ENCODE data around the gene CCDC92.

Gene CCDC92

DNA sequence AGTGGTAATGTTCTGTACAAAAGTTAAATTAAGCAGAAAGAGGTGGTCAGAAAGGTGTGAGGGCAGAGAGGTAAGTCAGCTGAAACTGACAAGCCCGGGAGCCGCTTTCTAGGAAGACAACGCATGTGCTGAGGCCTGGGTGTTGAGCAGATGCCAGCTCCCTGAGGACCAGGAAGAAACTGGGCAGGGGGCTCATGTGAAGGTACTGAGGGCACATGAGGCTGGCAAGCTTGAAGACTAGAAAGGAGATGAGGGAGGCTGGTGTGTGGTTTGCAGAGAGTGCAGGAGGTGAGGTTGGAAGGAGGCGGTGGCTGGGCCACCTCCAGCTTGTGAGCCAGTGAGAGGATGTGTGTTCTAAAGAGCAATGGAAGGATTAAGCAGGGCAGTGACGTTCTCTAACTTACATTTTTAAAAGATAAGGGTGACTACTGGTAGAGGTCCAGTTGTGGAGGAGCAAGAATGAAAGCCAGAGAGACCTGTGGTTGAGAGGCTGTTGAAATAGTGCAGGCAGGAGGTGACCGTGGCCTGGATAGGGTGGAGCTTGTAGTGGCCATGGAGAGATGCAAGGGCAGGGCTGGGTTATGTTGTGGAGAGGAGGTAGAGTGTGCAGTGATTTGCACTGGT, 29.5 kb upstream of the CCDC92 start:
- Histone ChIP-seq H2AFZ (ENCODE audit: low read length) (no peak overlapping the region), H3F3A (ENCODE audit: insufficient read depth, low read length) (peaks cover 11% of the 10 kb centered on the region), H3K4me2 (ENCODE audit: low read depth, low read length) (no peak overlapping the region), H3K4me3 (ENCODE audit: low read length) (no peak overlapping the region), H3K9me3 (replicated peaks; ENCODE audit: insufficient read depth, low read length) (no peaks in the 10 kb centered on the region), H4K20me1 (ENCODE audit: insufficient read depth, low read length) (no peaks in the 10 kb centered on the region), H3K9me2 (replicated peaks; ENCODE audit: insufficient read depth, low read length) (no peaks in the 10 kb centered on the region), H3K27ac (ENCODE audit: low read length) (no peak overlapping the region), H3K4me1 (ENCODE audit: low read length) (peaks cover 15% of the 10 kb centered on the region), H3K36me3 (replicated peaks; ENCODE audit: insufficient read depth, low read length) (no peaks in the 10 kb centered on the region), H3K27me3 (replicated peaks; ENCODE audit: insufficient read depth, low read length) (no peaks in the 10 kb centered on the region), H3K9ac (ENCODE audit: low read length) (no peak overlapping the region), H3K79me2 (ENCODE audit: low read length) (peaks cover 8% of the 10 kb centered on the region)
- no peak for TF ChIP-seq EZH2 (optimal IDR thresholded peaks at IDR 0.05; ENCODE audit: low read depth, low read length)
- TF ChIP-seq, protein P1, sequence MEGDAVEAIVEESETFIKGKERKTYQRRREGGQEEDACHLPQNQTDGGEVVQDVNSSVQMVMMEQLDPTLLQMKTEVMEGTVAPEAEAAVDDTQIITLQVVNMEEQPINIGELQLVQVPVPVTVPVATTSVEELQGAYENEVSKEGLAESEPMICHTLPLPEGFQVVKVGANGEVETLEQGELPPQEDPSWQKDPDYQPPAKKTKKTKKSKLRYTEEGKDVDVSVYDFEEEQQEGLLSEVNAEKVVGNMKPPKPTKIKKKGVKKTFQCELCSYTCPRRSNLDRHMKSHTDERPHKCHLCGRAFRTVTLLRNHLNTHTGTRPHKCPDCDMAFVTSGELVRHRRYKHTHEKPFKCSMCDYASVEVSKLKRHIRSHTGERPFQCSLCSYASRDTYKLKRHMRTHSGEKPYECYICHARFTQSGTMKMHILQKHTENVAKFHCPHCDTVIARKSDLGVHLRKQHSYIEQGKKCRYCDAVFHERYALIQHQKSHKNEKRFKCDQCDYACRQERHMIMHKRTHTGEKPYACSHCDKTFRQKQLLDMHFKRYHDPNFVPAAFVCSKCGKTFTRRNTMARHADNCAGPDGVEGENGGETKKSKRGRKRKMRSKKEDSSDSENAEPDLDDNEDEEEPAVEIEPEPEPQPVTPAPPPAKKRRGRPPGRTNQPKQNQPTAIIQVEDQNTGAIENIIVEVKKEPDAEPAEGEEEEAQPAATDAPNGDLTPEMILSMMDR (IDR thresholded peaks at IDR 0.05; ENCODE audit: low read length), result no peak
- TF ChIP-seq EZH2phosphoT487 (IDR thresholded peaks at IDR 0.05; ENCODE audit: low read length), result no peak
- DNase-seq, result no peak

DNA sequence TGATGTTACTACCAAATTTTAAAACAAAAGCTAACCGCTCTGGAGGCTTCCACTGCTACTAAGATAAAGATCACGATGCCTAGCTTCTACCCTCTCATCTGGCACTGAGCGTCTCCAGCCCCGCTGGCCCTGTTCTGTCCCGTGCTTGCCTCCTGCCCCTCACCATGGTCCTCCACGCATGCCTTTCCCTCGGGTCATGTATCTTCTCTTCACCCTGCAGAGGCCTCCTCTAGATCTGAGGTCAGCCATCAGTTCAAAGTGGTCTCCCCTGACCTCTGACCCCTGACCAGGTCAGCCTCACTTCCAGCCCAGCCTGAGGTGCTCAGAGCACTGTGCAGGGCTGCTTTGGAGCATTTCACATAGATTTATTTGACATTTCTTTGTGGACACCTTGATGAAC, 28.7 kb upstream of the CCDC92 start:
- Histone ChIP-seq H3K9me2 (replicated peaks; ENCODE audit: insufficient read depth, low read length) (no peaks in the 10 kb centered on the region), H3K27me3 (replicated peaks; ENCODE audit: insufficient read depth, low read length) (no peaks in the 10 kb centered on the region), H3K4me3 (ENCODE audit: low read length) (no peak overlapping the region), H3K36me3 (replicated peaks; ENCODE audit: insufficient read depth, low read length) (no peaks in the 10 kb centered on the region), H2AFZ (ENCODE audit: low read length) (no peak overlapping the region), H3K79me2 (ENCODE audit: low read length) (peaks cover 3% of the 10 kb centered on the region; the same call in 1 of the 2 replicates), H3F3A (ENCODE audit: insufficient read depth, low read length) (peaks cover 9% of the 10 kb centered on the region), H3K9me3 (replicated peaks; ENCODE audit: insufficient read depth, low read length) (no peaks in the 10 kb centered on the region), H4K20me1 (ENCODE audit: insufficient read depth, low read length) (no peaks in the 10 kb centered on the region), H3K4me2 (ENCODE audit: low read depth, low read length) (no peak overlapping the region), H3K27ac (ENCODE audit: low read length) (no peak overlapping the region), H3K4me1 (ENCODE audit: low read length) (peaks cover 10% of the 10 kb centered on the region), H3K9ac (ENCODE audit: low read length) (no peak overlapping the region)
- DNase-seq, result no peak
- no peak for TF ChIP-seq EZH2phosphoT487 (IDR thresholded peaks at IDR 0.05; ENCODE audit: low read length)
- TF ChIP-seq, protein P1 (IDR thresholded peaks at IDR 0.05; ENCODE audit: low read length), result no peak

DNA sequence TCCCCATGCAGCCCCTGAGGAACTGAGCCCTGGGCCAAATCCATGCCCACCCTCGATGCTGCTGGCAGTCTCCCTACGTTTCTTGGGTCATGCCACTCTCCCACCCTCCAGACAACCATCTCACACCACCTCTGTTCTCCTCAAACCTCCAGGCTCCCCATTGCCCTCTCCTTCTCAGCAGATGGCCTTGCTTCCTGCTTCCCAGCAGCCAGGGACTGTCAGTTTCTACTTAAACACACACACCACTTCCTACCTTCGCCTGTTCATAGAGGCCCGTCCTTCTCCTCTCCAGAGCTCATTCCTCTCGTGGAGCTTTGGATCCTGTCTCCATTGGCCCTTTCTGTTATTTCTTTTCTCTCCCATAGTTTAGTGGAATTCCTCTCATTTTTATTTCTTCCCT, 27.5 kb upstream of the CCDC92 start:
- H3K4me2 ChIP-seq (ENCODE audit: low read depth, low read length), result no peak overlapping the region
- no peaks in the 10 kb centered on the region for H3K36me3 ChIP-seq (replicated peaks; ENCODE audit: insufficient read depth, low read length)
- no peak for DNase-seq
- H3K4me3 ChIP-seq (ENCODE audit: low read length), result no peak overlapping the region
- no peaks in the 10 kb centered on the region for H3K9me2 ChIP-seq (replicated peaks; ENCODE audit: insufficient read depth, low read length)
- H3K79me2 ChIP-seq (ENCODE audit: low read length), result peaks cover 9% of the 10 kb centered on the region
- TF ChIP-seq EZH2phosphoT487 (IDR thresholded peaks at IDR 0.05; ENCODE audit: low read length) (no peak), EZH2 (optimal IDR thresholded peaks at IDR 0.05; ENCODE audit: low read depth, low read length) (no peak)
- TF ChIP-seq, protein P1 (IDR thresholded peaks at IDR 0.05; ENCODE audit: low read length), result no peak
- no peaks in the 10 kb centered on the region for H4K20me1 ChIP-seq (ENCODE audit: insufficient read depth, low read length)
- H2AFZ ChIP-seq (ENCODE audit: low read length), result no peak overlapping the region
- H3F3A ChIP-seq (ENCODE audit: insufficient read depth, low read length), result no peaks in the 10 kb centered on the region
- H3K9ac ChIP-seq (ENCODE audit: low read length), result no peak overlapping the region
- no peak overlapping the region for H3K27ac ChIP-seq (ENCODE audit: low read length)
- no peaks in the 10 kb centered on the region for H3K9me3 ChIP-seq (replicated peaks; ENCODE audit: insufficient read depth, low read length)
- no peaks in the 10 kb centered on the region for H3K27me3 ChIP-seq (replicated peaks; ENCODE audit: insufficient read depth, low read length)
- H3K4me1 ChIP-seq (ENCODE audit: low read length), result no peaks in the 10 kb centered on the region
